ENCODE results near the gene PSPH.
A peak's percentile ranks its signal among the peaks of the same experiment; 100 is the strongest.
"Not testable (repeated sequence)": the region's sequence is repeated elsewhere in the genome, so short reads cannot be mapped to it uniquely, and the experiment has no call there.

The PSPH gene

GRCh38 chr7:56051339-56052191 lies at the start of gene PSPH, which contains the start of gene CCT6A:
PSPH (minus strand) TSS chr7:56051444; CDS start chr7:56021212, 30,232 bp downstream.
CCT6A (plus strand) TSS chr7:56051765; CDS start chr7:56051849, 84 bp downstream.
- peak; percentile 70 to 83 for DNase-seq (ENCODE audit: extremely low read depth in 1 of 2, low read depth in 1 of 2)

- DNase-seq (ENCODE audit: extremely low read depth in 1 of 2, low read depth in 1 of 2): no peak
Observed at GRCh38 chr7:56099653-56100052, 48.4 kb upstream of the PSPH start.

- DNase-seq (ENCODE audit: extremely low read depth in 1 of 2, low read depth in 1 of 2): not testable (repeated sequence)
Observed at GRCh38 chr7:56098187-56099008, 47.2 kb upstream of the PSPH start.

GRCh38 chr7:56097700-56098099 lies 46.5 kb upstream of the PSPH start:
- DNase-seq (ENCODE audit: extremely low read depth in 1 of 2, low read depth in 1 of 2): no peak

- no peak for DNase-seq (ENCODE audit: extremely low read depth in 1 of 2, low read depth in 1 of 2)
Observed at GRCh38 chr7:56092789-56093531, 41.7 kb upstream of the PSPH start, which contains the start of gene PHKG1. PHKG1 (minus strand) TSS chr7:56092952; CDS start chr7:56088941, 4,011 bp downstream.

GRCh38 chr7:56092388-56092787 lies 41.1 kb upstream of the PSPH start:
- DNase-seq (ENCODE audit: extremely low read depth in 1 of 2, low read depth in 1 of 2): not testable (repeated sequence)

GRCh38 chr7:56091591-56091990 lies 40.3 kb upstream of the PSPH start:
- no peak for DNase-seq (ENCODE audit: extremely low read depth in 1 of 2, low read depth in 1 of 2)

- no peak for DNase-seq (ENCODE audit: extremely low read depth in 1 of 2, low read depth in 1 of 2)
Observed at GRCh38 chr7:56087445-56087844, 36.2 kb upstream of the PSPH start.

GRCh38 chr7:56086761-56087160 lies 35.5 kb upstream of the PSPH start:
- DNase-seq (ENCODE audit: extremely low read depth in 1 of 2, low read depth in 1 of 2): no peak

GRCh38 chr7:56083150-56083785 lies 32.0 kb upstream of the PSPH start:
- DNase-seq (ENCODE audit: extremely low read depth in 1 of 2, low read depth in 1 of 2): no peak

GRCh38 chr7:56081626-56082340 lies 30.5 kb upstream of the PSPH start:
- DNase-seq (ENCODE audit: extremely low read depth in 1 of 2, low read depth in 1 of 2): no peak

GRCh38 chr7:56080726-56081435 lies 29.6 kb upstream of the PSPH start:
- not testable (repeated sequence) for DNase-seq (ENCODE audit: extremely low read depth in 1 of 2, low read depth in 1 of 2)

- no peak for DNase-seq (ENCODE audit: extremely low read depth in 1 of 2, low read depth in 1 of 2)
Observed at GRCh38 chr7:56079450-56080185, 28.4 kb upstream of the PSPH start.

GRCh38 chr7:56078196-56078595 lies 27.0 kb upstream of the PSPH start:
- no peak for DNase-seq (ENCODE audit: extremely low read depth in 1 of 2, low read depth in 1 of 2)

- DNase-seq (ENCODE audit: extremely low read depth in 1 of 2, low read depth in 1 of 2): no peak
Observed at GRCh38 chr7:56077681-56078080, 26.4 kb upstream of the PSPH start.

- DNase-seq (ENCODE audit: extremely low read depth in 1 of 2, low read depth in 1 of 2): peak; percentile 29 to 32
Observed at GRCh38 chr7:56074371-56074791, 23.1 kb upstream of the PSPH start.

- not testable (repeated sequence) for DNase-seq (ENCODE audit: extremely low read depth in 1 of 2, low read depth in 1 of 2)
Observed at GRCh38 chr7:56066376-56066775, 15.1 kb upstream of the PSPH start.

GRCh38 chr7:56063882-56064625 lies 12.8 kb upstream of the PSPH start, which contains the start of gene SUMF2:
SUMF2 (plus strand) TSS chr7:56064286; CDS start chr7:56064312, 26 bp downstream.
- peak; percentile 71 to 86 for DNase-seq (ENCODE audit: extremely low read depth in 1 of 2, low read depth in 1 of 2)
